ENCODE data around the gene PKD1L1.
"Not testable (repeated sequence)": the region's sequence is repeated elsewhere in the genome, so short reads cannot be mapped to it uniquely, and the experiment has no call there.

PKD1L1 gene

GRCh38 chr7:47804767-47805545 lies 143.3 kb downstream of the PKD1L1 start:
- H3K4me1 ChIP-seq (ENCODE audit: control insufficient read depth, insufficient read depth, low read length, unreplicated experiment): peaks cover 7% of the 10 kb centered on the region
- no peaks in the 10 kb centered on the region for H3K27me3 ChIP-seq (ENCODE audit: insufficient read depth, low read length)
- H3K27ac ChIP-seq (ENCODE audit: low read depth, low read length): no peak overlapping the region
- no peaks in the 10 kb centered on the region for H3K36me3 ChIP-seq (ENCODE audit: insufficient read depth, low read length)
- H3K4me3 ChIP-seq (ENCODE audit: low read depth, low read length): no peak overlapping the region
- H3K79me2 ChIP-seq (ENCODE audit: control insufficient read depth, insufficient read depth, low read length, unreplicated experiment): no peaks in the 10 kb centered on the region
- no peak overlapping the region for H2AFZ ChIP-seq (ENCODE audit: low read length, unreplicated experiment)

DNA sequence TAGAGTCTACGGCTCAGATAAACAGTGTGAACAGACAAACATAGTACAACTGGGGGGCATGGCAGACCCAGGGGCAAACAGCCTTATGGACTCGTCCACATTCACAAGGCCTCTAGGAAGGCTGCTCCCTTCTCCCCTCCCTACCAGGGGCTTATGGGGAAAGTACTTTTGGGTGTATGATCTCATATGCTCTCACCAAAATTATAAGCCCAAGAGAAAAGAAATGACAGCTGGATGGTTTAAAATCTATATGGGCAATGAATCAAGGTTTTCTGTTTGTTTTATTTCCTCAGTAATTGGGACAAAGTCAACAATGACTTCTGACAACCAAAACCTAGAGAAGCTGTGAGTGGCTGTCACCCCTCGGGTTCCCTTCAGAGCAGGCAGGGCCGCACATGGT lies 144.4 kb downstream of the PKD1L1 start:
- H3K4me1 ChIP-seq (ENCODE audit: control insufficient read depth, insufficient read depth, low read length, unreplicated experiment): peaks cover 7% of the 10 kb centered on the region

DNA sequence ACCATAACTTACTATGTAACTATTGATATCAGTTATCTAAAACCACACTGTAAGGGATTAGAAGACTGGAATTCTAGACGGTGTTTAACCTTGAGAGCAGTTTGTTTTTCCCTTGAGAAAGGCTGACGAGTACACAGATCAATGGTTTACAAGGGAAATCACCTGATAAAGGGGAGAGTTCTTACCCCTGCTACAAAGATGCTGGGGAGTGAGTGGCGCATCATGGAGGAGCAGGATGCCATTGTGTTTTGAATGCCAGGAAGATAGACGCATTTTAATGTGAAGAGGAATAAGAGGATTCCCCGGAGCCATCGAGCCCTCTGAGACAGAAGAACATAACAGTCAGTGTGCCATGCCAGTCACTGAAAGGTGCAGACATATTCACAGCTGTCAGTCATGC lies 145.2 kb downstream of the PKD1L1 start:
- no peaks in the 10 kb centered on the region for H3K36me3 ChIP-seq (ENCODE audit: insufficient read depth, low read length)
- no peak overlapping the region for H2AFZ ChIP-seq (ENCODE audit: low read length, unreplicated experiment)
- no peak overlapping the region for H3K4me3 ChIP-seq (ENCODE audit: low read depth, low read length)
- H3K79me2 ChIP-seq (ENCODE audit: control insufficient read depth, insufficient read depth, low read length, unreplicated experiment): no peaks in the 10 kb centered on the region
- no peaks in the 10 kb centered on the region for H3K27me3 ChIP-seq (ENCODE audit: insufficient read depth, low read length)
- no peak overlapping the region for H3K27ac ChIP-seq (ENCODE audit: low read depth, low read length)
- peaks cover 7% of the 10 kb centered on the region for H3K4me1 ChIP-seq (ENCODE audit: control insufficient read depth, insufficient read depth, low read length, unreplicated experiment)

More for the DNA sequence above, 144.4 kb downstream of the PKD1L1 start:
- H3K4me3 ChIP-seq (ENCODE audit: low read depth, low read length): no peak overlapping the region
- H3K27ac ChIP-seq (ENCODE audit: low read depth, low read length): no peak overlapping the region
- H3K79me2 ChIP-seq (ENCODE audit: control insufficient read depth, insufficient read depth, low read length, unreplicated experiment): no peaks in the 10 kb centered on the region
- H3K27me3 ChIP-seq (ENCODE audit: insufficient read depth, low read length): no peaks in the 10 kb centered on the region
- H3K36me3 ChIP-seq (ENCODE audit: insufficient read depth, low read length): no peaks in the 10 kb centered on the region
- no peak overlapping the region for H2AFZ ChIP-seq (ENCODE audit: low read length, unreplicated experiment)

DNA sequence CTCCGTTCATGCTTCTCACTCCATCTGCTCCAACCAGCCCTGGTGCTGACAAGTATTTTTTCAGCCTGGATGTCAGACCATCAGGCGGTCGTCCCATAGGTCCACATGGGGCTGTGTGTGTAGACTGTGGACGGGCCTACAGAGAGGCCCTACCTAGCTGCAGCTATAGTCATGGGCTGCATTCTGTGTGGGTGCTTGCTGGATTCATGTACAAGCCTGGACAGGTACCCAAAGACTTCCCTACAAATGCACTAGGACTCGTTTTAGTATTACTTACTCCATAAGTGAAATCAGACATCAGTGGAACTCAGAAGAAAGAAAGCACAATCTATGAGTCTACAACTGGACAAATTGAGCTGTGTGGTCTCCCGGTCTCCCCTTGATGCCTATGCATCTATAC lies 146.8 kb downstream of the PKD1L1 start:
- Histone ChIP-seq H3K27ac (ENCODE audit: low read depth, low read length) (no peak overlapping the region), H3K4me3 (ENCODE audit: low read depth, low read length) (no peak overlapping the region), H3K79me2 (ENCODE audit: control insufficient read depth, insufficient read depth, low read length, unreplicated experiment) (no peaks in the 10 kb centered on the region), H2AFZ (ENCODE audit: low read length, unreplicated experiment) (no peak overlapping the region), H3K36me3 (ENCODE audit: insufficient read depth, low read length) (no peaks in the 10 kb centered on the region), H3K27me3 (ENCODE audit: insufficient read depth, low read length) (no peaks in the 10 kb centered on the region), H3K4me1 (ENCODE audit: control insufficient read depth, insufficient read depth, low read length, unreplicated experiment) (peaks cover 7% of the 10 kb centered on the region)

DNA sequence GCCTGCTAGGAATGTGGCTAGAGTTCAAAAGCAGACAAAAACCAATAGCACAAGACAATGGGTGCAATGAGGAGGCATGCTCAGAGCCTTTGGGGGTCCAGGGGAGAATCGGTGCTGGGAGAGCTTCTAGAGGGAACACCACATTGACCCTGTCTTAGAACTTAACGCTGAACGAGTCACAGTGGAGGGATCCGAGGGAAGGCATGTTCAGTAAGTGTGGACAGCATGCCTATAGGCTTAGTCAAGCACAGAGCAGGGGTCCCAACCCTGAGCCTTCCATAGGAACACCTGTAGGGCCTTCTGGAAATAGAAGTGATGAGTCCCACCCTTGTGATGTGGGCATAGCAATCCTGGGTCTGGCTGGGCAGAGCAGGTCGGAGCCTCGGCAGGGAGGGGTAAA lies 148.7 kb downstream of the PKD1L1 start:
- Histone ChIP-seq H3K27ac (ENCODE audit: low read depth, low read length) (no peak overlapping the region), H3K36me3 (ENCODE audit: insufficient read depth, low read length) (no peaks in the 10 kb centered on the region), H3K79me2 (ENCODE audit: control insufficient read depth, insufficient read depth, low read length, unreplicated experiment) (no peaks in the 10 kb centered on the region), H3K4me1 (ENCODE audit: control insufficient read depth, insufficient read depth, low read length, unreplicated experiment) (peaks cover 9% of the 10 kb centered on the region), H2AFZ (ENCODE audit: low read length, unreplicated experiment) (no peak overlapping the region), H3K4me3 (ENCODE audit: low read depth, low read length) (no peak overlapping the region), H3K27me3 (ENCODE audit: insufficient read depth, low read length) (no peaks in the 10 kb centered on the region)

- no peak overlapping the region for H2AFZ ChIP-seq (ENCODE audit: low read length, unreplicated experiment)
- H3K27ac ChIP-seq (ENCODE audit: low read depth, low read length): no peak overlapping the region
- no peaks in the 10 kb centered on the region for H3K36me3 ChIP-seq (ENCODE audit: insufficient read depth, low read length)
- no peak overlapping the region for H3K4me3 ChIP-seq (ENCODE audit: low read depth, low read length)
- no peaks in the 10 kb centered on the region for H3K79me2 ChIP-seq (ENCODE audit: control insufficient read depth, insufficient read depth, low read length, unreplicated experiment)
- H3K4me1 ChIP-seq (ENCODE audit: control insufficient read depth, insufficient read depth, low read length, unreplicated experiment): peaks cover 20% of the 10 kb centered on the region
- H3K27me3 ChIP-seq (ENCODE audit: insufficient read depth, low read length): no peaks in the 10 kb centered on the region
Observed at GRCh38 chr7:47796347-47796746, 151.9 kb downstream of the PKD1L1 start.

DNA sequence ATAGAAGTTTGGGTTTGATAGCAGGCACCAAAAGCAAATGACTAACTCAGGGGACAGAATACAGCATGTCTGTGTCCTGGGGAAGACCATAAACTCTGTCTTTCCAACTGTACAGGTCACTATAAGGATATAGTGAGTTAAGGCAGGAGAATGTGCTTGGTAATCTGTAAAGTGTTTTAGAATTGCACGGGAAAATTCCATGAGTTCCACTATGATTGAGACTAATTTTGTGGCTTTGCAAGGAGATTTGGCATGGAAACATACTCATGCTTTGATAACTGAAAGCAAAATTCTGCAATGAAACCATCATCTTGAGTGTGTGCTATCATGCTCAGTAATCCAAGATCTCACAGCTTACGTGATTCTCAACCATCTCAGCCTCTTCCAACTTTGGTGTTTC lies 152.6 kb downstream of the PKD1L1 start:
- no peak overlapping the region for H2AFZ ChIP-seq (ENCODE audit: low read length, unreplicated experiment)
- peaks cover 22% of the 10 kb centered on the region for H3K4me1 ChIP-seq (ENCODE audit: control insufficient read depth, insufficient read depth, low read length, unreplicated experiment)
- H3K36me3 ChIP-seq (ENCODE audit: insufficient read depth, low read length): no peaks in the 10 kb centered on the region
- no peaks in the 10 kb centered on the region for H3K27me3 ChIP-seq (ENCODE audit: insufficient read depth, low read length)
- H3K27ac ChIP-seq (ENCODE audit: low read depth, low read length): peak overlapping the region; percentile 48
- no peak overlapping the region for H3K4me3 ChIP-seq (ENCODE audit: low read depth, low read length)
- H3K79me2 ChIP-seq (ENCODE audit: control insufficient read depth, insufficient read depth, low read length, unreplicated experiment): no peaks in the 10 kb centered on the region

GRCh38 chr7:47795126-47795525 lies 153.1 kb downstream of the PKD1L1 start:
- H3K36me3 ChIP-seq (ENCODE audit: insufficient read depth, low read length); H2AFZ ChIP-seq (ENCODE audit: low read length, unreplicated experiment); H3K79me2 ChIP-seq (ENCODE audit: control insufficient read depth, insufficient read depth, low read length, unreplicated experiment); H3K27me3 ChIP-seq (ENCODE audit: insufficient read depth, low read length); H3K4me3 ChIP-seq (ENCODE audit: low read depth, low read length): not testable (repeated sequence)
- H3K27ac ChIP-seq (ENCODE audit: low read depth, low read length): peak overlapping the region; percentile 48
- peaks cover 22% of the 10 kb centered on the region for H3K4me1 ChIP-seq (ENCODE audit: control insufficient read depth, insufficient read depth, low read length, unreplicated experiment)

- Histone ChIP-seq H3K79me2 (ENCODE audit: control insufficient read depth, insufficient read depth, low read length, unreplicated experiment) (no peaks in the 10 kb centered on the region), H3K27ac (ENCODE audit: low read depth, low read length) (no peak overlapping the region), H3K4me1 (ENCODE audit: control insufficient read depth, insufficient read depth, low read length, unreplicated experiment) (peaks cover 22% of the 10 kb centered on the region), H3K4me3 (ENCODE audit: low read depth, low read length) (no peak overlapping the region), H3K36me3 (ENCODE audit: insufficient read depth, low read length) (no peaks in the 10 kb centered on the region), H2AFZ (ENCODE audit: low read length, unreplicated experiment) (no peak overlapping the region), H3K27me3 (ENCODE audit: insufficient read depth, low read length) (no peaks in the 10 kb centered on the region)
Observed at GRCh38 chr7:47794016-47794415, 154.2 kb downstream of the PKD1L1 start.

DNA sequence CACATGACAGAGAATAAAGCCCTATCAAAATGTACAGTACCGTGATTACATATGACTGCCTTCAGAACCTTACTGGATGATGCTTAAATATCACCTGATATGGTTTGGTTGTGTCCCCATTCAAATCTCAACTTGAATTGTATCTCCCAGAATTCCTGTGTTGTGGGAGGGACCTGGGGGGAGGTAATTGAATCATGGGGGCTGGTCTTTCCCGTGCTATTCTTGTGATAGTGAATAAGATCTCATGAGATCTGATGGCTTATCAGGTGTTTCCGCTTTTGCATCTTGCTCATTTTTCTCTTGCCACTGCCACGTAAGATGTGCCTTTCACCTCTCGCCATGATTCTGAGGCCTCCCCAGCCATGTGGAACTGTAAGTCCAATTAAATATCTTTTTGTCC lies 155.1 kb downstream of the PKD1L1 start:
- H3K4me3 ChIP-seq (ENCODE audit: low read depth, low read length); H3K27me3 ChIP-seq (ENCODE audit: insufficient read depth, low read length): not testable (repeated sequence)

GRCh38 chr7:47792521-47793121 lies 155.6 kb downstream of the PKD1L1 start:
- H3K4me3 ChIP-seq (ENCODE audit: low read depth, low read length): no peak overlapping the region
- H3K36me3 ChIP-seq (ENCODE audit: insufficient read depth, low read length): no peaks in the 10 kb centered on the region
- no peak overlapping the region for H2AFZ ChIP-seq (ENCODE audit: low read length, unreplicated experiment)
- H3K27ac ChIP-seq (ENCODE audit: low read depth, low read length): no peak overlapping the region
- no peaks in the 10 kb centered on the region for H3K79me2 ChIP-seq (ENCODE audit: control insufficient read depth, insufficient read depth, low read length, unreplicated experiment)
- no peaks in the 10 kb centered on the region for H3K27me3 ChIP-seq (ENCODE audit: insufficient read depth, low read length)
- peaks cover 23% of the 10 kb centered on the region for H3K4me1 ChIP-seq (ENCODE audit: control insufficient read depth, insufficient read depth, low read length, unreplicated experiment)

More for the DNA sequence above, 155.1 kb downstream of the PKD1L1 start:
- H3K4me1 ChIP-seq (ENCODE audit: control insufficient read depth, insufficient read depth, low read length, unreplicated experiment): peaks cover 22% of the 10 kb centered on the region
- H3K27ac ChIP-seq (ENCODE audit: low read depth, low read length); H3K79me2 ChIP-seq (ENCODE audit: control insufficient read depth, insufficient read depth, low read length, unreplicated experiment); H3K36me3 ChIP-seq (ENCODE audit: insufficient read depth, low read length); H2AFZ ChIP-seq (ENCODE audit: low read length, unreplicated experiment): not testable (repeated sequence)

Data from ACC112 (cell line).